Tibial nerve (tissue), 4 donors: ENCODE measurements around the gene COL6A3.

Experiments
- EP300 ChIP-seq, 2 donors: sonication (generic); formaldehyde crosslinking; IDR thresholded peaks; one replicate each; pipeline ENCODE4 v1.6.1; 2017; ENCODE audit warnings: antibody characterized with exemption in 2 of 2, mild to moderate bottlenecking in 1 of 2
- TF ChIP-seq, protein P1 (sequence below), 5 experiments: fragments of 200-600 bp in 3 of 5; fragments of 450-650 bp in 2 of 5; sonication (generic) in 3 of 5; IDR thresholded peaks; one replicate each; pipeline ENCODE4 v1.5.1; 2016 to 2019; ENCODE audit warnings: antibody characterized with exemption in 5 of 5, mild to moderate bottlenecking in 3 of 5, moderate library complexity in 2 of 5

DNA sequence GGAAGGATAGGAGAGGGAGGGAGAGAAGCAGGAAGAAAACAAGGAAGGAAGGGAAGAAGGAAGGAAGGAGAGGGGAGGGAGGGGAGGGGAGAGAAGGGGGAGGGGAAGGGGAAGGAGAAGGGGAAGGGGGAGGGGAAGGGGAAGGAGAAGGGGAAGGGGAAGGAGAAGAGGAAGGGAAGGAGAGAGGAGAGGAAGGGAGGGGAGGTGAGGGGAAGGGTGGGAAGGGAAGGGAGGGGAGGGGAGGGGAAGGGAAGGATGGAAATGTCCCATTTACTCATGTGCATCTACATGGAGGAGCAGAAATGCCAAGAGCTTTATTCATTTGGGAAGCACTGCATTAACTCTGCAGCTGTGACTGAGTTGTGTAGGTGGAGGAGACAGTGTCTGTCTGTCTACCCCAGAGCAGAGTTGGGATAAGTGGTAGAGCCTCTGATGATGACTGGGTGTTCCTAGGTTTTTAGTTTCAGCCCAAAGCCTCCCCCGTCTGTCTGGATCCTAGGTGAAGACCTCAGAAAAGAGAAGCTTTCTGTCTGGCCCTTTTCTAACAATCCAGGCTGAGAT is 131.3 kb downstream of the COL6A3 start:
- TF ChIP-seq, protein P1, sequence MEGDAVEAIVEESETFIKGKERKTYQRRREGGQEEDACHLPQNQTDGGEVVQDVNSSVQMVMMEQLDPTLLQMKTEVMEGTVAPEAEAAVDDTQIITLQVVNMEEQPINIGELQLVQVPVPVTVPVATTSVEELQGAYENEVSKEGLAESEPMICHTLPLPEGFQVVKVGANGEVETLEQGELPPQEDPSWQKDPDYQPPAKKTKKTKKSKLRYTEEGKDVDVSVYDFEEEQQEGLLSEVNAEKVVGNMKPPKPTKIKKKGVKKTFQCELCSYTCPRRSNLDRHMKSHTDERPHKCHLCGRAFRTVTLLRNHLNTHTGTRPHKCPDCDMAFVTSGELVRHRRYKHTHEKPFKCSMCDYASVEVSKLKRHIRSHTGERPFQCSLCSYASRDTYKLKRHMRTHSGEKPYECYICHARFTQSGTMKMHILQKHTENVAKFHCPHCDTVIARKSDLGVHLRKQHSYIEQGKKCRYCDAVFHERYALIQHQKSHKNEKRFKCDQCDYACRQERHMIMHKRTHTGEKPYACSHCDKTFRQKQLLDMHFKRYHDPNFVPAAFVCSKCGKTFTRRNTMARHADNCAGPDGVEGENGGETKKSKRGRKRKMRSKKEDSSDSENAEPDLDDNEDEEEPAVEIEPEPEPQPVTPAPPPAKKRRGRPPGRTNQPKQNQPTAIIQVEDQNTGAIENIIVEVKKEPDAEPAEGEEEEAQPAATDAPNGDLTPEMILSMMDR (IDR thresholded peaks at IDR 0.05): no peak
- no peak for TF ChIP-seq EP300 (IDR thresholded peaks at IDR 0.05)
